A549 (cell line): ENCODE results near the gene TRABD2A. TPM values are rescaled to one million over a fixed set of nuclear protein-coding genes. Genes with fewer than 3 reads are reported as not detected.

Experiments used
- ATAC-seq, 2 experiments: fragments of 200-7000 bp in 1 of 2; fragments of >200 bp in 1 of 2; cut with Nextera tagmentation in 1 of 2; cut with Tn5 transposase in 1 of 2; 3 replicates each; pipeline versions ENCODE4 v1.8.0 to v1.9.1; 2018 to 2020; ENCODE audit warnings: mild to moderate bottlenecking in 1 of 2, moderate library complexity in 1 of 2
- CTCF ChIA-PET: fragments of 300-600 bp; sonication (Branson Sonifier 250); formaldehyde crosslinking; extraction: SDS; loops from one replicate; lab custom pipeline; 2021; ENCODE audit warnings: antibody characterized with exemption, inconsistent platforms; lab: Yijun Ruan, JAX
- POLR2A ChIA-PET: fragments of 350-600 bp; formaldehyde crosslinking; extraction: SDS; loops from one replicate; lab custom pipeline; 2021; ENCODE audit warnings: antibody characterized with exemption, inconsistent platforms; lab: Yijun Ruan, JAX
- DNase-seq, 2 experiments: peaks; one replicate each; pipeline versions ENCODE4 v3.0.0 to v3.0.0-alpha.2; 2011 to 2016; ENCODE audit warnings: low read depth in 1 of 2, low spot score in 1 of 2
- FAIRE-seq: peaks from 2 replicates; lab custom pipeline; 2011; peaks lifted over from hg19 to GRCh38; lab: Jason Lieb, UNC
- H3K27ac ChIP-seq, 2 experiments: fragments of >200 bp; sonication (Bioruptor Twin); formaldehyde crosslinking; 3 replicates each; pipeline ENCODE4 v1.5.1; 2016 to 2017
- H3K4me1 ChIP-seq: fragments of >200 bp; sonication (Bioruptor Twin); formaldehyde crosslinking; 3 replicates; pipeline ENCODE4 v1.6.1; 2016
- H3K4me2 ChIP-seq: fragments of >200 bp; sonication (Bioruptor Twin); formaldehyde crosslinking; 3 replicates; pipeline ENCODE4 v1.6.1; 2016
- H3K4me3 ChIP-seq: fragments of >200 bp; sonication (Bioruptor Twin); formaldehyde crosslinking; 3 replicates; pipeline ENCODE4 v1.5.1; 2016
- H3K9me3 ChIP-seq: fragments of >200 bp; sonication (Bioruptor Twin); formaldehyde crosslinking; 3 replicates; pipeline ENCODE4 v1.6.1; 2016
- BCL3 ChIP-seq: fragments of >200 bp; sonication (Bioruptor Twin); formaldehyde crosslinking; IDR thresholded peaks from 3 replicates; pipeline ENCODE4 v1.6.1; 2016
- CHD4 ChIP-seq: fragments of 200-600 bp; sonication (generic); IDR thresholded peaks from 2 replicates; pipeline ENCODE4 v1.6.1; 2016; ENCODE audit warnings: antibody characterized with exemption, mild to moderate bottlenecking, borderline replicate concordance
- CTCF ChIP-seq: fragments of >200 bp; sonication (Bioruptor Twin); formaldehyde crosslinking; IDR thresholded peaks from 3 replicates; pipeline ENCODE4 v1.5.1; 2016
- EHMT2 ChIP-seq: fragments of 200-600 bp; sonication (generic); IDR thresholded peaks from 2 replicates; pipeline ENCODE4 v1.6.1; 2016; ENCODE audit warnings: antibody characterized with exemption, low read depth, mild to moderate bottlenecking, moderate library complexity
- FOSB ChIP-seq: fragments of 250-450 bp; sonication (Bioruptor Pico); IDR thresholded peaks from 2 replicates; pipeline ENCODE4 v1.5.0; 2020; ENCODE audit warnings: mild to moderate bottlenecking, moderate library complexity
- HOXA7 ChIP-seq: fragments of 250-450 bp; sonication (Bioruptor Pico); IDR thresholded peaks from 2 replicates; pipeline ENCODE4 v1.5.0; 2020; ENCODE audit warnings: mild to moderate bottlenecking, moderate library complexity
- HOXB5 ChIP-seq: fragments of 250-450 bp; sonication (Bioruptor Pico); IDR thresholded peaks from 2 replicates; pipeline ENCODE4 v1.5.0; 2020; ENCODE audit warnings: mild to moderate bottlenecking, moderate library complexity
- JUN ChIP-seq, 2 experiments: fragments of >200 bp; sonication (Bioruptor Twin); formaldehyde crosslinking; IDR thresholded peaks; 2 replicates in 1 of 2; 3 replicates in 1 of 2; pipeline ENCODE4 v1.6.1; 2016 to 2017
- MYC ChIP-seq: IDR thresholded peaks from 2 replicates; pipeline ENCODE4 v1.6.1; 2012; ENCODE audit warnings: mild to moderate bottlenecking, inconsistent platforms, low read length, improper control_type of control experiment, borderline replicate concordance
- NPAS2 ChIP-seq: fragments of 250-450 bp; sonication (Bioruptor Pico); IDR thresholded peaks from 2 replicates; pipeline ENCODE4 v1.8.0; 2022; ENCODE audit warnings: mild to moderate bottlenecking, moderate library complexity, borderline replicate concordance
- NR3C1 ChIP-seq: fragments of >200 bp; sonication (Bioruptor Twin); formaldehyde crosslinking; IDR thresholded peaks from 3 replicates; pipeline ENCODE4 v1.6.1; 2017
- POLR2A ChIP-seq: IDR thresholded peaks from 2 replicates; pipeline ENCODE4 v1.6.1; 2012; ENCODE audit warnings: mild to moderate bottlenecking, low read length
- RARB ChIP-seq: fragments of 250-450 bp; sonication (Bioruptor Pico); IDR thresholded peaks from 2 replicates; pipeline ENCODE4 v1.8.0; 2021; ENCODE audit warnings: mild to moderate bottlenecking, moderate library complexity
- RFX5 ChIP-seq: fragments of 450-650 bp; IDR thresholded peaks from 2 replicates; pipeline ENCODE4 v1.7.1; 2014; ENCODE audit warnings: antibody characterized with exemption, mild to moderate bottlenecking, moderate library complexity
- SMC3 ChIP-seq: fragments of >200 bp; sonication (Bioruptor Twin); formaldehyde crosslinking; IDR thresholded peaks from 3 replicates; pipeline ENCODE4 v1.6.1; 2018; ENCODE audit warnings: inconsistent platforms
- ZC3H11A ChIP-seq: fragments of 450-650 bp; IDR thresholded peaks from 2 replicates; pipeline ENCODE4 v1.6.1; 2014; ENCODE audit warnings: antibody characterized with exemption, mild to moderate bottlenecking
- ZFP36 ChIP-seq: fragments of 450-650 bp; IDR thresholded peaks from 2 replicates; pipeline ENCODE4 v1.6.1; 2014; ENCODE audit warnings: borderline replicate concordance; ENCODE audit not compliant: partially characterized antibody
- WGBS: methylation state at CpG from one replicate; pipeline ENCODE4 v1.1.6; 2017; ENCODE audit errors: missing lambda C conversion rate; 5-methylcytosine and 5-hydroxymethylcytosine counted together
- polyA plus RNA-seq, 4 experiments: library from polyadenylated mRNA; depleted of rRNA in 3 of 4; stranded (reverse); fragments of >200 nt; fragmentation: RNase III in 1 of 4; extraction: RNeasy Plus Mini Kit Qiagen cat#74134 plus additional on column Dnase treatment in 1 of 4; gene quantifications; 2 replicates in 3 of 4; 3 replicates in 1 of 4; pipeline ENCODE4 v1.2.3, GENCODE V29; 2011 to 2017
- TF ChIP-seq, protein P1 (sequence below): fragments of 250-450 bp; sonication (Bioruptor Pico); IDR thresholded peaks from 2 replicates; pipeline ENCODE4 v1.5.0; 2021; ENCODE audit warnings: mild to moderate bottlenecking, moderate library complexity, borderline replicate concordance

The TRABD2A gene
- polyA plus RNA-seq, 2 of the 4 experiments (the other 2 are of a cell fraction), result 6.1 to 7.1 TPM

DNA sequence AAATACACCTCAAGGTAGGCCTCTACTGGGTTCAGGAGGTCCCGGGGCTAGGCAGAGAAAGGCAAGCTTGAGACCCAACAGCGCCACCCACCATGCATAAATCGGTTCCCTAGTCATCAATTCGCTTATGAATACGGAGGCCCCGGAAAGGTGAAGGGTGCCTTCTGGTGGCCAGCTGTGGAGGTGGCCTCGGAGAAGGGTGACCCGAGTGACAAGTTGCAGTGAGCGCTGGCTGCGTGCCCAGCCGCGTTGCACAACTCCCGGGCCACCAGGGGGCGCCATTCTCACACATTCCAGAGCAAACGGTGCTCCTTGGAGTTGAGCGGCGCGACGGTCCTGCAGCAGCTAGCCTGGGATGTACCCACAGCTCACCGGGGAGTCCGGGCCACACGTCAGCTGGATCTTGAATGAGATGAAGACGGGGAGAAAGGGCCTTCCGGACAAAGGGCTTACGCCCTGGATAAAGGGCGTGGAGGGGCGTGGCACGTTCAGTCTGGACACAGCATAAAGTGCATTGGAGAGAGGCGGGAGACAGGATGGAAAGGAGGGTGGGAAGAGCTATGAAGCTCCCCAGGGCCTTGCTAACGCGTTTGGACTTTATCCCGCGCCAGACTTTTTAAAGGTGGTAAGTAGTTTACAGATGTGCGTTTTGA is 45.0 kb upstream of the TRABD2A start (continued):
- peak; percentile 91; the same call in 1 of the 2 replicates for TF ChIP-seq MYC
- peak; percentile 100 for TF ChIP-seq CTCF

- FAIRE-seq (no peak), ATAC-seq (peak in 1 of 2 experiments; percentile 17), DNase-seq (no peak)
- Histone ChIP-seq H3K4me2 (peak overlapping the region; percentile 76), H3K27ac (peak overlapping the region; percentile 91 to 93), H3K4me3 (peak overlapping the region; percentile 64; the same call in 2 of the 3 replicates), H3K4me1 (peaks cover 33% of the 10 kb centered on the region), H3K9me3 (no peaks in the 10 kb centered on the region)
- ChIA-PET POLR2A (interaction anchor here (0.6 to 3.1 kb wide), 17 partner anchors 14 to 428 kb away, joined by 3 to 98 read pairs (median 5); partner anchors contain the start of genes KCMF1, TMSB10 and TRABD2A), CTCF (interaction anchor here (0.6 to 11.3 kb wide), 70 partner anchors 10 to 473 kb away, joined by 3 to 260 read pairs (median 7); partner anchors contain the start of genes DNAH6, KCMF1, SUCLG1 and TMSB10)
- TF ChIP-seq BCL3 (no peak), ZFP36 (no peak), ZC3H11A (no peak), EHMT2 (no peak), FOSB (CRISPR knock-in tag) (no peak), HOXB5 (CRISPR knock-in tag) (no peak), POLR2A (no peak)
- TF ChIP-seq, protein P1, sequence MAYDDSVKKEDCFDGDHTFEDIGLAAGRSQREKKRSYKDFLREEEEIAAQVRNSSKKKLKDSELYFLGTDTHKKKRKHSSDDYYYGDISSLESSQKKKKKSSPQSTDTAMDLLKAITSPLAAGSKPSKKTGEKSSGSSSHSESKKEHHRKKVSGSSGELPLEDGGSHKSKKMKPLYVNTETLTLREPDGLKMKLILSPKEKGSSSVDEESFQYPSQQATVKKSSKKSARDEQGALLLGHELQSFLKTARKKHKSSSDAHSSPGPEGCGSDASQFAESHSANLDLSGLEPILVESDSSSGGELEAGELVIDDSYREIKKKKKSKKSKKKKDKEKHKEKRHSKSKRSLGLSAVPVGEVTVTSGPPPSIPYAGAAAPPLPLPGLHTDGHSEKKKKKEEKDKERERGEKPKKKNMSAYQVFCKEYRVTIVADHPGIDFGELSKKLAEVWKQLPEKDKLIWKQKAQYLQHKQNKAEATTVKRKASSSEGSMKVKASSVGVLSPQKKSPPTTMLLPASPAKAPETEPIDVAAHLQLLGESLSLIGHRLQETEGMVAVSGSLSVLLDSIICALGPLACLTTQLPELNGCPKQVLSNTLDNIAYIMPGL (CRISPR knock-in tag), result no peak
- WGBS, result 93% methylated on average over 2 of the region's 2 CpGs
Observed at GRCh38 chr2:84925336-84925723, 44.4 kb upstream of the TRABD2A start.

DNA sequence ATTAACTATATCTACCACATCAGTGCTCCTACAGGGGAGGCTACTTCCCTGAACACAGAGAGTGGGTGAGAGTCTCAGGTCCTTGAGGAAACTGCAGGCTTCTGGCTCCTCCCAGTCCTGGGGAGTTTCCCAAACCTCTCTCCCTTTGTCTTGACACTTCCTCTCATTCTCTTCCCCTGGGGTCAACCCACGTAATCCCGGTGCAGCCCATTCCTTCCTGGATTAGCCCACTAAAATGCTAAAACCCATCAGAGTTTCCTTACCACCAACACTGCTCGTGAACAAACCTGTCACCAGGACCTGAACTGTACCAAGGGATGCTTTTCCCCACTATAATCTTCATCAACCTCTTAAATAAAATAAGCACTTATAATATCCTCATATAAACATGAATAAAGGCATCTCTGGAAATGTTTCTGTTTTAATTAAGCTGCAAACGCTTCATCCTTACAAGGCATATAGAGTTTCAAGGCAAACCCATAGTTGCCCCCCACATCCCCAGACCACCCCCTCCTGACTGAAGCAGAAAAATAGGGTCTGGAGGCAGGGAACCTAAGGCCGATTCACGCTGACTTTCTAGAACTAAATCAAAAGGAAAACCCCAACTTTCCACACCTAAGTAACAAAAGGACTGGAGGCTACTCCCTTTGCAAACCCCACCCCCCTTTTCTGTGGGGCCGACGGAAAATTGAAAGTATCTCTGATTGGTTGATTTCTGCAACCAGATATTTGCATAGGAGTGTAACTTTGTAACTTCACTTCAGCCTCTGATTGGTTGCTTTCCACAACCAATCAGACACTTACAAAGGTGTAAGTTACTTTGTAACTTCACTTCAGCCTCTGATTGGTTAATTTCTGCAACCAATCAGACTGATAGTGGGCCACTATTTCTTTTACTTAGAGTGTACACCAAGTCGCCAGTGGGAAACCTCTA is 43.6 kb upstream of the TRABD2A start:
- peak overlapping the region; percentile 91 to 93 for H3K27ac ChIP-seq
- 8% methylated on average over 9 of the region's 9 CpGs for WGBS
- H3K9me3 ChIP-seq, result no peaks in the 10 kb centered on the region
- POLR2A ChIA-PET, result interaction anchor here (1.2 to 6.7 kb wide), 5 partner anchors 18 to 46 kb away, joined by 3 to 131 read pairs (median 18); partner anchors contain the start of genes KCMF1 and TMSB10
- H3K4me2 ChIP-seq, result peak overlapping the region; percentile 76
- peak overlapping the region; percentile 32 for H3K4me3 ChIP-seq
- ATAC-seq, result peak; percentile 9 to 46; a peak in 3 of 6 replicates
- peaks cover 36% of the 10 kb centered on the region for H3K4me1 ChIP-seq
- TF ChIP-seq BCL3 (0 out of 3 replicates have a peak, but pooled peaks have one; percentile 24), JUN (IDR thresholded peaks at IDR 0.05) (0 out of 5 replicates have a peak, but pooled peaks of 1 of the 2 experiments have one; percentile 46), HOXA7 (CRISPR knock-in tag) (peak; percentile 15; the same call in 1 of the 2 replicates), RFX5 (peak; percentile 79), NR3C1 (no peak), RARB (CRISPR knock-in tag) (0 out of 2 replicates have a peak, but pooled peaks have one; percentile 67), SMC3 (no peak), CHD4 (no peak), NPAS2 (CRISPR knock-in tag) (no peak)
- TF ChIP-seq, all 56 proteins: peak for 5
- CTCF ChIA-PET, result interaction anchor here (1.0 to 11.3 kb wide), 22 partner anchors 9 to 472 kb away, joined by 3 to 260 read pairs (median 13); partner anchors contain the start of gene TMSB10
- DNase-seq (peak in 1 of 2 experiments; percentile 97), FAIRE-seq (no peak)
